Testis (tissue), 2 donors: ENCODE measurements around the gene ARHGEF25.

Source experiments
- POLR2A ChIP-seq: fragments of 450-650 bp; IDR thresholded peaks from one replicate; pipeline ENCODE4 v1.6.1; 2017; ENCODE audit warnings: antibody characterized with exemption, mild to moderate bottlenecking, moderate library complexity
- TF ChIP-seq, protein P1 (sequence below), 3 experiments: fragments of 450-650 bp in 2 of 3; fragments of 200-600 bp in 1 of 3; sonication (generic) in 1 of 3; IDR thresholded peaks; one replicate each; pipeline ENCODE4 v1.5.1; 2016 to 2019; ENCODE audit warnings: antibody characterized with exemption in 3 of 3, mild to moderate bottlenecking in 2 of 3, moderate library complexity in 1 of 3

DNA sequence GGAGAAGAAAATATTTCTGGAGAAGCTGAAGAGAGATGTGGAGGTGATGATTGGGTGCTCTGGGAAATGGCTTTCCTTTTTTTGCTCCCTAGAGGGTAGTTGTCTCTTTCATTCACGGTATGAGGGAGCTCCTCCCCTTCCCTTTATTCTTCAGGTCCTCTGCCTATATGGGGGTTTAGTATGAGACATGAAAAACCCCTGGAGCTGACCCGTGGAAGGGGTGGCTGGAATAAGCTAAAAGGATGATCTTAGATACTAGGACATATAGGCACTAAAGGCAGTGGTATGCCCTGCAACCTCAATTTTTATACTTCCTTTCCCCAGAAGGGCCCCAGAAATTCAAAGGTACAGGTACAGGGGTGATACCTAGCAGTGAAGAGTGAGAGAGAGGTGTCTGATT is 10.8 kb upstream of the ARHGEF25 start:
- TF ChIP-seq, protein P1, sequence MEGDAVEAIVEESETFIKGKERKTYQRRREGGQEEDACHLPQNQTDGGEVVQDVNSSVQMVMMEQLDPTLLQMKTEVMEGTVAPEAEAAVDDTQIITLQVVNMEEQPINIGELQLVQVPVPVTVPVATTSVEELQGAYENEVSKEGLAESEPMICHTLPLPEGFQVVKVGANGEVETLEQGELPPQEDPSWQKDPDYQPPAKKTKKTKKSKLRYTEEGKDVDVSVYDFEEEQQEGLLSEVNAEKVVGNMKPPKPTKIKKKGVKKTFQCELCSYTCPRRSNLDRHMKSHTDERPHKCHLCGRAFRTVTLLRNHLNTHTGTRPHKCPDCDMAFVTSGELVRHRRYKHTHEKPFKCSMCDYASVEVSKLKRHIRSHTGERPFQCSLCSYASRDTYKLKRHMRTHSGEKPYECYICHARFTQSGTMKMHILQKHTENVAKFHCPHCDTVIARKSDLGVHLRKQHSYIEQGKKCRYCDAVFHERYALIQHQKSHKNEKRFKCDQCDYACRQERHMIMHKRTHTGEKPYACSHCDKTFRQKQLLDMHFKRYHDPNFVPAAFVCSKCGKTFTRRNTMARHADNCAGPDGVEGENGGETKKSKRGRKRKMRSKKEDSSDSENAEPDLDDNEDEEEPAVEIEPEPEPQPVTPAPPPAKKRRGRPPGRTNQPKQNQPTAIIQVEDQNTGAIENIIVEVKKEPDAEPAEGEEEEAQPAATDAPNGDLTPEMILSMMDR (IDR thresholded peaks at IDR 0.05) = no peak
- TF ChIP-seq POLR2A = no peak
